ENCODE data around the gene SLC50A1. TPM values are rescaled to one million over a fixed set of nuclear protein-coding genes. Genes with fewer than 3 reads are reported as not detected.
A peak's percentile ranks its signal among the peaks of the same experiment; 100 is the strongest.
"Not testable (repeated sequence)": the region's sequence is repeated elsewhere in the genome, so short reads cannot be mapped to it uniquely, and the experiment has no call there.

SLC50A1 gene
- polyA plus RNA-seq, 6 donors from 2014 or later, result 152 to 273 (median 201) TPM

GRCh38 chr1:155105604-155106011 lies 30.0 kb upstream of the SLC50A1 start:
- H3K4me3 Mint-ChIP-seq, result no peak overlapping the region
- DNase-seq, result no peak
- no peaks in the 10 kb centered on the region for H3K4me1 Mint-ChIP-seq
- ATAC-seq (ENCODE audit: low read depth in 2 of 2), result no peak
- no peak overlapping the region for H3K27ac Mint-ChIP-seq
- no peaks in the 10 kb centered on the region for H3K27me3 Mint-ChIP-seq
- no peaks in the 10 kb centered on the region for H3K36me3 Mint-ChIP-seq
- H3K9me3 Mint-ChIP-seq, result no peaks in the 10 kb centered on the region

GRCh38 chr1:155106862-155107261 lies 28.8 kb upstream of the SLC50A1 start:
- H3K27ac Mint-ChIP-seq, result no peak overlapping the region
- ATAC-seq (ENCODE audit: low read depth in 2 of 2) (no peak), DNase-seq (no peak)
- no peaks in the 10 kb centered on the region for H3K36me3 Mint-ChIP-seq
- peaks cover 0 to 6% (median 0%) of the 10 kb centered on the region in 3 donors for H3K27me3 Mint-ChIP-seq
- H3K4me1 Mint-ChIP-seq, result no peaks in the 10 kb centered on the region
- no peak overlapping the region for H3K4me3 Mint-ChIP-seq
- no peaks in the 10 kb centered on the region for H3K9me3 Mint-ChIP-seq

- peak overlapping the region in 1 of 6 donors; percentile 74 for H3K27ac Mint-ChIP-seq
- peaks cover 0 to 6% (median 0%) of the 10 kb centered on the region in 3 donors for H3K27me3 Mint-ChIP-seq
- no peak overlapping the region for H3K4me3 Mint-ChIP-seq
- no peaks in the 10 kb centered on the region for H3K36me3 Mint-ChIP-seq
- ATAC-seq (ENCODE audit: low read depth in 2 of 2) (no peak), DNase-seq (no peak)
- H3K9me3 Mint-ChIP-seq, result no peaks in the 10 kb centered on the region
- no peaks in the 10 kb centered on the region for H3K4me1 Mint-ChIP-seq
Measured at GRCh38 chr1:155107309-155108264, 28.1 kb upstream of the SLC50A1 start.

- Mint-ChIP-seq H3K27ac (no peak overlapping the region), H3K9me3 (no peaks in the 10 kb centered on the region), H3K27me3 (peaks cover 0 to 6% (median 0%) of the 10 kb centered on the region in 3 donors), H3K4me1 (no peaks in the 10 kb centered on the region), H3K36me3 (no peaks in the 10 kb centered on the region), H3K4me3 (no peak overlapping the region)
- ATAC-seq (ENCODE audit: low read depth in 2 of 2), result no peak
- no peak for DNase-seq
Measured at GRCh38 chr1:155108296-155108695, 27.4 kb upstream of the SLC50A1 start.

DNA sequence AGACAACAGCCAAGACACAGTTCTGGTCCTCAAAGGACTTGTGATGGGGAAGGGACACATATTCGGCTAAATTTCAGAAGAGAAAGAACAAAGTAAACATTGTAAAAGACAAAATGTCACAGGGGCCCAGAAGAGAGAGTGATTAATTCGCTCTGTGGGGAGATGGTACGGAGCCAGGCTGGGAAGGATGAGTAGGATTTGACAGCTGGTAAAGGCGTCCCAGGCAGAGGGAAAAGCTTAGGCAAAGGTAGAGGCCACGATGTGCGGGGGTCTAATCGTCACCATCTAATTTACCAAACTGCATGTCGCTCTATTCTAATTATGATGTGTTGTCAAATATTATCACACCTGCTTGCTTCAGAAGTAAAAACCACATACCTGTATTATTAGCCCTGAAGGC lies 25.3 kb upstream of the SLC50A1 start:
- peaks cover 0 to 6% (median 0%) of the 10 kb centered on the region in 3 donors for H3K27me3 Mint-ChIP-seq
- H3K36me3 Mint-ChIP-seq, result no peaks in the 10 kb centered on the region
- H3K4me1 Mint-ChIP-seq, result no peaks in the 10 kb centered on the region
- peak overlapping the region in 1 of 6 donors; percentile 87 for H3K27ac Mint-ChIP-seq
- DNase-seq, result no peak
- no peak for ATAC-seq (ENCODE audit: low read depth in 2 of 2)
- no peak overlapping the region for H3K4me3 Mint-ChIP-seq
- H3K9me3 Mint-ChIP-seq, result no peaks in the 10 kb centered on the region

DNA sequence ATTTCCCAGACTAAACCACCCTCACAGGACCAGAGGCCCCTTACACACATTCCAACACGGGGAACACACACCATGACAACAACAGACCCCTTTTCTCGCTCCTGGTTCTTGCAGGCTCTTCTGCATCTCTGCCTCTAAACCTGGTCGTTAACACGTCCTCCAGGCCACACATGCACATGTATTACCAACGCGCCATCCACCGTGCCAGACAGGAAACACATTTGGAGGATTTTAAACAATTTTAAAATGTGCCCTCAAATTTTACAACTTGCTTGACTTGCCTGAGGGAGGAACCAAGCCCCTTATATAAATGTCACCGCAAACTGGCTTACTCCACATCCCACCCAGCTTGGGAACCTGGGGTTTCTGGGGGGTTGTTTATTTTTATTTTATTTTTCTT lies 24.8 kb upstream of the SLC50A1 start:
- peaks cover 0 to 6% (median 0%) of the 10 kb centered on the region in 3 donors for H3K27me3 Mint-ChIP-seq
- no peaks in the 10 kb centered on the region for H3K4me1 Mint-ChIP-seq
- no peaks in the 10 kb centered on the region for H3K9me3 Mint-ChIP-seq
- H3K4me3 Mint-ChIP-seq, result no peak overlapping the region
- DNase-seq (no peak), ATAC-seq (ENCODE audit: low read depth in 2 of 2) (no peak)
- no peak overlapping the region for H3K27ac Mint-ChIP-seq
- H3K36me3 Mint-ChIP-seq, result no peaks in the 10 kb centered on the region

DNA sequence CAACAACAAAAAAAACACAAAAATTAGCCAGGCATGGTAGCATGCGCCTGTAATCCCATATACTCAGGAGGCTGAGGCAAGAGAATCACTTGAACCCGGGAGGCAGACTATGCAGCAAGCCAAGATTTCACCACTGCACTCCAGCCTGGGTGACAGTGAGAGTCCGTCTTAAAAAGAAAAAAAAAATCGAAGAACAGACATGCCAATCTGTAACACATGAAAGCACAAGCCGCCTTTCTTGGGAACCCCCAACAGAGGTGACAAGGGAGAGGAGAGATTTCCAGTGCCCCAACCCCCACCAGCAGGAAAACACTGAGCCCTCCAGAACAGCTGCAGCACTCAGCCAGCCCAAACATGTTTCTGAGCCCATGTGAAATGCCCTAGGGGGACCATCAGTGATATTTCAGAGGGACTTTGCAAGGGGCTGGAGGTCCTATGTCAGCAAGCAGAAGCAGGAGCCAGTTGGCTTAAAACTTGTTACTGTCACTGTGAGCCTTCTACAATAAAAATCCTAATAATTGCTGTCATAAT lies 22.1 kb upstream of the SLC50A1 start:
- Mint-ChIP-seq H3K36me3 (no peaks in the 10 kb centered on the region), H3K27ac (no peak overlapping the region), H3K4me3 (no peak overlapping the region), H3K27me3 (peaks cover 0 to 23% (median 12%) of the 10 kb centered on the region in 3 donors), H3K4me1 (no peaks in the 10 kb centered on the region), H3K9me3 (no peaks in the 10 kb centered on the region)
- DNase-seq, result no peak
- no peak for ATAC-seq (ENCODE audit: low read depth in 2 of 2)

DNA sequence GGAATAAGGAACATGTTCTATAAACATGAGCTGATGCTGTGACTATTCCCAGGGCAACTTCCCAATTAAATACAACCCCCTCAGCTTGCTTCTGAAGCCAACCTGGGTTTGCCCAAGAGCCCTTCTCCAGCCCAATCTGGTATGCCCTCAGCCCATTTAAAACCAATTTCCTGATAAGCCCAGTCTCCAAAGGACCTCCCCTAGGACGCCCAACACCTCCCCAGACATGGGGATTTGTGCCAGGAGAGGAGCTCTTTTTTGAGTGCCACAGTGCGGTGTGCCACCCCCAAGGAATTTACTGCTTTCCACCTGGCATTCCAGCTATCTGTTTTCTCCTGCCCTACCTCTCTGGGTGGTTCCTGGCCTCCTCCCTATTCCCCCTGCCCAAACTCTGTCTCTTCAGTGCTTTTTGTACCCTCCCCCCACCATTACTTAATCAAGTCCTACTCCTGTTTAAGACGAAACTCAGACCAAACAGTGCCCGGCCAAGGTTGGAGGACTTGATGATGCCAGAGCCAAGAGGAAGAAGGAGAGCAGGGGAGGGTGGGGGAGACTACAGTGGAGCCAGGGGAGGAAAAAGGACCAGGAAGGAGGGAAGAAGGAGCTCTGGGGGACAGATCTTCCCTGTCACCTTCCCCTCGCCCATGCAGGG lies 19.4 kb upstream of the SLC50A1 start:
- ATAC-seq (ENCODE audit: low read depth in 2 of 2), result no peak
- Mint-ChIP-seq H3K9me3 (no peaks in the 10 kb centered on the region), H3K36me3 (no peaks in the 10 kb centered on the region), H3K4me1 (no peaks in the 10 kb centered on the region), H3K4me3 (no peak overlapping the region), H3K27me3 (peaks cover 0 to 28% (median 12%) of the 10 kb centered on the region in 3 donors), H3K27ac (peak overlapping the region in 1 of 6 donors; percentile 52)
- DNase-seq, result no peak

GRCh38 chr1:155117610-155118009 lies 18.0 kb upstream of the SLC50A1 start:
- Mint-ChIP-seq H3K4me3 (no peak overlapping the region), H3K36me3 (no peaks in the 10 kb centered on the region), H3K27me3 (peaks cover 0 to 23% (median 12%) of the 10 kb centered on the region in 3 donors), H3K27ac (no peak overlapping the region), H3K4me1 (no peaks in the 10 kb centered on the region), H3K9me3 (no peaks in the 10 kb centered on the region)
- ATAC-seq (ENCODE audit: low read depth in 2 of 2) (no peak), DNase-seq (no peak)

- H3K4me1 Mint-ChIP-seq; H3K4me3 Mint-ChIP-seq; H3K27ac Mint-ChIP-seq; ATAC-seq (ENCODE audit: low read depth in 2 of 2); H3K9me3 Mint-ChIP-seq; DNase-seq; H3K36me3 Mint-ChIP-seq: not testable (repeated sequence)
- peaks cover 0 to 23% (median 12%) of the 10 kb centered on the region in 3 donors for H3K27me3 Mint-ChIP-seq
Measured at GRCh38 chr1:155118090-155118489, 17.6 kb upstream of the SLC50A1 start.

DNA sequence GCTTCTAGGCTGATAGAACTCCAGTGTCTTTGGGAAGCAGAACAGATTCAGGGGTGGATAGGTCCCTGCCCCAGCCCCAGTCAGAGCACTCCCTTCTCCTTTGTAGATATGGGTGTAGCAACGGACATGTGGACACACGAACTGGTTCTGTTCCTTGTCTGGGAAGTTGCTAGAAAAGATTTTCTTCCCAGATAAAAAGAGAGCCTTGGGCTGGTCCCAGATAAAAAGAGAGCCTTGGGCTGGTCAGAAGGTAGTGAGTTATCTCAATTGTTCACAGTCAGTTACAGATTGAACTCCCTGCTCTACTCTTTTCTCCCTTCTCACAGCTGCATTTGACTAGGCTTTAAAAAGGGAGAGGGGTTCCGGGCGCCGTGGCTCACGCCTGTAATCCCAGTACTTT lies 15.4 kb upstream of the SLC50A1 start:
- Mint-ChIP-seq H3K4me1 (no peaks in the 10 kb centered on the region), H3K9me3 (no peaks in the 10 kb centered on the region), H3K27me3 (peaks cover 0 to 38% (median 12%) of the 10 kb centered on the region in 3 donors), H3K36me3 (no peaks in the 10 kb centered on the region), H3K4me3 (no peak overlapping the region), H3K27ac (no peak overlapping the region)
- ATAC-seq (ENCODE audit: low read depth in 2 of 2) (no peak), DNase-seq (no peak)

DNA sequence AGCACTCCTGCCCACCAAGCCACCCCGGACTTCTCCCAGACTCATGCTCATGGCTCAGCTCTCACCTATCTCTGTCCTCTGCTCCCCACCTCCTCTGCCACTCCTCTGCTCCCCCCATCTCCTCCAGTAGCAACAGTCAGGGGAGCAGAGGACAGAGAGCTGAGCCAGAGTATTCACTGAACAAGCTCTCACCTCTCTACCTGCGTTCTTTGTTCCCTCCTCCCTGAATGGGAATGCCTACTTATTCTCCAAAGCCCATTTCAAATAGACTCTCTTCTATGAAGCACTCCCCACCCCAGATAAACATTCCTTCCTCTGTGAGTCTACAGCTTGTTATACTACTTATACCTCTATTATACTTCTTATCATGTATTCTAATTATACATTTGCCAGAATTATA lies 14.4 kb upstream of the SLC50A1 start:
- no peaks in the 10 kb centered on the region for H3K36me3 Mint-ChIP-seq
- peak overlapping the region in 1 of 6 donors; percentile 63 for H3K27ac Mint-ChIP-seq
- no peaks in the 10 kb centered on the region for H3K4me1 Mint-ChIP-seq
- H3K9me3 Mint-ChIP-seq, result no peaks in the 10 kb centered on the region
- ATAC-seq (ENCODE audit: low read depth in 2 of 2) (no peak), DNase-seq (no peak)
- H3K4me3 Mint-ChIP-seq, result no peak overlapping the region
- H3K27me3 Mint-ChIP-seq, result peaks cover 0 to 40% (median 8%) of the 10 kb centered on the region in 3 donors

- DNase-seq, result no peak
- Mint-ChIP-seq H3K27ac (no peak overlapping the region), H3K36me3 (no peaks in the 10 kb centered on the region), H3K9me3 (no peaks in the 10 kb centered on the region), H3K4me1 (peaks cover 8 to 9% (median 9%) of the 10 kb centered on the region in 3 donors), H3K4me3 (no peak overlapping the region), H3K27me3 (peaks cover 7 to 42% (median 10%) of the 10 kb centered on the region in 3 donors)
- no peak for ATAC-seq (ENCODE audit: low read depth in 2 of 2)
Measured at GRCh38 chr1:155122308-155122707, 13.3 kb upstream of the SLC50A1 start.
